ENCODE measurements around the gene BLTP3B. TPM values are rescaled to one million over a fixed set of nuclear protein-coding genes. Genes with fewer than 3 reads are reported as not detected.

BLTP3B gene
- polyA plus RNA-seq, 1 donor, result 16.9 TPM

GRCh38 chr12:100163416-100164152, 20.9 kb upstream of the BLTP3B start:
- DNase-seq, result peak; percentile 47

- no peak for DNase-seq
Measured at GRCh38 chr12:100159391-100160104, 16.9 kb upstream of the BLTP3B start.

- DNase-seq, result no peak
Measured at GRCh38 chr12:100158535-100158934, 15.9 kb upstream of the BLTP3B start.

- DNase-seq, result no peak
Measured at GRCh38 chr12:100157427-100157821, 14.8 kb upstream of the BLTP3B start.

GRCh38 chr12:100156731-100157426, 14.2 kb upstream of the BLTP3B start:
- DNase-seq, result no peak

- peak; percentile 15 for DNase-seq
Measured at GRCh38 chr12:100154474-100155247, 12.0 kb upstream of the BLTP3B start.

- no peak for DNase-seq
Measured at GRCh38 chr12:100153131-100153530, 10.5 kb upstream of the BLTP3B start.

- DNase-seq, result no peak
Measured at GRCh38 chr12:100151769-100152168, 9.1 kb upstream of the BLTP3B start.

- DNase-seq, result no peak
Measured at GRCh38 chr12:100146252-100146651, 3.6 kb upstream of the BLTP3B start.

GRCh38 chr12:100145643-100146042, 3.0 kb upstream of the BLTP3B start:
- DNase-seq, result no peak

GRCh38 chr12:100141998-100142850, 450 bp downstream of the BLTP3B start:
- peak; percentile 74 for DNase-seq

GRCh38 chr12:100141666-100141997, 1.0 kb downstream of the BLTP3B start:
- DNase-seq, result peak; percentile 71

- DNase-seq, result no peak
Measured at GRCh38 chr12:100138803-100139098, 3.9 kb downstream of the BLTP3B start.

- no peak for DNase-seq
Measured at GRCh38 chr12:100138048-100138802, 4.4 kb downstream of the BLTP3B start.

- DNase-seq, result no peak
Measured at GRCh38 chr12:100133200-100133599, 9.5 kb downstream of the BLTP3B start.

- no peak for DNase-seq
Measured at GRCh38 chr12:100128512-100128908, 14.2 kb downstream of the BLTP3B start.

GRCh38 chr12:100127766-100128511, 14.7 kb downstream of the BLTP3B start:
- no peak for DNase-seq

GRCh38 chr12:100123316-100124095, 19.2 kb downstream of the BLTP3B start:
- no peak for DNase-seq

- no peak for DNase-seq
Measured at GRCh38 chr12:100120355-100120754, 22.3 kb downstream of the BLTP3B start.

- DNase-seq, result no peak
Measured at GRCh38 chr12:100115291-100115690, 27.4 kb downstream of the BLTP3B start.

All from hindlimb muscle (tissue), 1 donor.